CD4-positive, alpha-beta T cell (primary cell): Measurements from ENCODE around the gene SLC35F1. TPM values are rescaled to one million over a fixed set of nuclear protein-coding genes. Genes with fewer than 3 reads are reported as not detected.

Experiments used
- ATAC-seq: fragments of 200-7000 bp; cut with Tn5 transposase; one replicate; pipeline ENCODE4 v1.10.0; 2022; ENCODE audit warnings: mild to moderate bottlenecking; ENCODE audit not compliant: poor library complexity
- CTCF ChIA-PET: fragments of 350-600 bp; sonication (Branson Sonifier 250); formaldehyde crosslinking; loops from one replicate; lab custom pipeline; 2021; ENCODE audit warnings: antibody characterized with exemption, inconsistent platforms; lab: Charles Lee
- POLR2A ChIA-PET: fragments of 350-600 bp; sonication (Branson Sonifier 250); formaldehyde crosslinking; loops from one replicate; lab custom pipeline; 2021; ENCODE audit warnings: antibody characterized with exemption, inconsistent platforms; lab: Charles Lee
- DNase-seq, 14 experiments: peaks; one replicate each; pipeline ENCODE4 v3.0.0-alpha.2; 2013 to 2020; ENCODE audit warnings: mixed read lengths in 2 of 14
- H3K27ac ChIP-seq, 2 donors: one replicate each; pipeline versions ENCODE4 v1.5.1 to v1.7.0; 2013; ENCODE audit warnings: low read length in 2 of 2, low read depth in 1 of 2, mild to moderate bottlenecking in 1 of 2
- H3K27me3 ChIP-seq, 2 experiments: 1 replicate in 1 of 2; 2 replicates in 1 of 2; pipeline versions ENCODE4 v1.6.1 to v1.7.0; 2013; ENCODE audit warnings: low read length in 2 of 2, control low read depth in 1 of 2, mild to moderate bottlenecking in 1 of 2, moderate library complexity in 1 of 2; ENCODE audit not compliant: insufficient read depth in 2 of 2, control insufficient read depth in 1 of 2
- H3K36me3 ChIP-seq: one replicate; pipeline ENCODE4 v1.6.1; 2013; ENCODE audit warnings: low read length, control low read depth; ENCODE audit not compliant: insufficient read depth
- H3K4me1 ChIP-seq: one replicate; pipeline ENCODE4 v1.6.1; 2013; ENCODE audit warnings: low read length, control low read depth; ENCODE audit not compliant: insufficient read depth
- H3K4me3 ChIP-seq: one replicate; pipeline ENCODE4 v1.5.1; 2013; ENCODE audit warnings: mild to moderate bottlenecking, low read length, moderate library complexity
- H3K9me3 ChIP-seq, 2 experiments: 1 replicate in 1 of 2; 2 replicates in 1 of 2; pipeline versions ENCODE4 v1.6.1 to v1.7.0; 2013; ENCODE audit warnings: low read length in 2 of 2, mild to moderate bottlenecking in 2 of 2, control low read depth in 1 of 2, moderate library complexity in 1 of 2; ENCODE audit not compliant: control insufficient read depth in 1 of 2, insufficient read depth in 1 of 2
- H3K27ac Mint-ChIP-seq: one replicate; pipeline ENCODE4 v1.8.0; 2020; ENCODE audit warnings: mixed read lengths
- H3K27me3 Mint-ChIP-seq: one replicate; pipeline ENCODE4 v1.8.0; 2021; ENCODE audit warnings: mixed read lengths
- H3K36me3 Mint-ChIP-seq: one replicate; pipeline ENCODE4 v1.8.0; 2021; ENCODE audit warnings: low read depth, mixed read lengths
- H3K4me1 Mint-ChIP-seq: one replicate; pipeline ENCODE4 v1.8.0; 2021; ENCODE audit warnings: low read depth, mixed read lengths
- H3K4me3 Mint-ChIP-seq: one replicate; pipeline ENCODE4 v1.8.0; 2020; ENCODE audit warnings: mild to moderate bottlenecking, mixed read lengths
- H3K9me3 Mint-ChIP-seq: one replicate; pipeline ENCODE4 v1.8.0; 2020; ENCODE audit warnings: mixed read lengths
- intact Hi-C, 2 experiments: fragments of 100-400 bp; cut with DNase I in 1 of 2; cut with micrococcal nuclease in 1 of 2; formaldehyde crosslinking; loops; one replicate each; pipeline versions ENCODE4 v1.15.1 to v1.9.0; 2023 to 2025; cut with DNase I, micrococcal nuclease
- total RNA-seq, 174 experiments: library from RNA in 2 of 174; stranded (reverse) in 2 of 174; gene quantifications; one replicate each; pipeline ENCODE4 v1.2.3 and lab custom pipeline; 2021 to 2026
- TF ChIP-seq, protein P1 (sequence below): fragments of 200-600 bp; IDR thresholded peaks from one replicate; pipeline ENCODE4 v1.8.0; 2022; ENCODE audit warnings: antibody characterized with exemption, mild to moderate bottlenecking

SLC35F1 gene
- total RNA-seq, 2 experiments from 2014 or later, result not detected

DNA sequence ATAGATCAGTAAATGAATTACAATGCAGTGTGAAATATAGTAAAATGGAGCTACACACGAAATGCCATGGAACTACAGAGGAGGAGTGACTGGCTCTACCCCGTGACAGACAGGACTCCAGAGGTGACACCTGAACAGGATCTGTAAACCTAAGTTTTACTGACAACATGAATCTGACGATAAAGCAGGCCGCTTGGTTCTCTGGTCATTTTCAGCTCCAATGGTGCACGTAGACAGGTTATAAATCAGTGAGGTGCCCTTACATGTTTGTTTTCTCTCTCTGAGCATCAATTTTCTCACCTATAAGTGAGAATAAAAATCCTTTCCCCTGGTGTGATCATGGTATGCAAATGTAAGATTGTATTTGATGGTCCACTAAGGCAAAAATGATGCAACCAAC lies 339.3 kb downstream of the SLC35F1 start:
- no peak overlapping the region for H3K4me3 Mint-ChIP-seq
- no peak for DNase-seq
- H3K27ac Mint-ChIP-seq, result no peak overlapping the region
- POLR2A ChIA-PET, result no interaction called here
- Histone ChIP-seq H3K27me3 (peaks cover 3 to 4% of the 10 kb centered on the region in 2 experiments), H3K9me3 (no peaks in the 10 kb centered on the region), H3K4me1 (no peaks in the 10 kb centered on the region), H3K36me3 (no peaks in the 10 kb centered on the region), H3K27ac (no peak overlapping the region), H3K4me3 (no peak overlapping the region)
- intact Hi-C loops, result no loop called here
- H3K4me1 Mint-ChIP-seq, result no peaks in the 10 kb centered on the region
- no peak for ATAC-seq
- no peaks in the 10 kb centered on the region for H3K36me3 Mint-ChIP-seq
- CTCF ChIA-PET, result interaction anchor here (0.9 kb wide), 1 partner anchor 10 kb away, joined by 3 read pairs; no protein-coding TSS in a partner anchor
- TF ChIP-seq, protein P1, sequence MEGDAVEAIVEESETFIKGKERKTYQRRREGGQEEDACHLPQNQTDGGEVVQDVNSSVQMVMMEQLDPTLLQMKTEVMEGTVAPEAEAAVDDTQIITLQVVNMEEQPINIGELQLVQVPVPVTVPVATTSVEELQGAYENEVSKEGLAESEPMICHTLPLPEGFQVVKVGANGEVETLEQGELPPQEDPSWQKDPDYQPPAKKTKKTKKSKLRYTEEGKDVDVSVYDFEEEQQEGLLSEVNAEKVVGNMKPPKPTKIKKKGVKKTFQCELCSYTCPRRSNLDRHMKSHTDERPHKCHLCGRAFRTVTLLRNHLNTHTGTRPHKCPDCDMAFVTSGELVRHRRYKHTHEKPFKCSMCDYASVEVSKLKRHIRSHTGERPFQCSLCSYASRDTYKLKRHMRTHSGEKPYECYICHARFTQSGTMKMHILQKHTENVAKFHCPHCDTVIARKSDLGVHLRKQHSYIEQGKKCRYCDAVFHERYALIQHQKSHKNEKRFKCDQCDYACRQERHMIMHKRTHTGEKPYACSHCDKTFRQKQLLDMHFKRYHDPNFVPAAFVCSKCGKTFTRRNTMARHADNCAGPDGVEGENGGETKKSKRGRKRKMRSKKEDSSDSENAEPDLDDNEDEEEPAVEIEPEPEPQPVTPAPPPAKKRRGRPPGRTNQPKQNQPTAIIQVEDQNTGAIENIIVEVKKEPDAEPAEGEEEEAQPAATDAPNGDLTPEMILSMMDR, result no peak
- H3K27me3 Mint-ChIP-seq, result peaks cover 72% of the 10 kb centered on the region
- no peaks in the 10 kb centered on the region for H3K9me3 Mint-ChIP-seq

GRCh38 chr6:118248171-118248570 lies 341.1 kb downstream of the SLC35F1 start:
- H3K27me3 ChIP-seq, result peaks cover 3 to 4% of the 10 kb centered on the region in 2 experiments

DNA sequence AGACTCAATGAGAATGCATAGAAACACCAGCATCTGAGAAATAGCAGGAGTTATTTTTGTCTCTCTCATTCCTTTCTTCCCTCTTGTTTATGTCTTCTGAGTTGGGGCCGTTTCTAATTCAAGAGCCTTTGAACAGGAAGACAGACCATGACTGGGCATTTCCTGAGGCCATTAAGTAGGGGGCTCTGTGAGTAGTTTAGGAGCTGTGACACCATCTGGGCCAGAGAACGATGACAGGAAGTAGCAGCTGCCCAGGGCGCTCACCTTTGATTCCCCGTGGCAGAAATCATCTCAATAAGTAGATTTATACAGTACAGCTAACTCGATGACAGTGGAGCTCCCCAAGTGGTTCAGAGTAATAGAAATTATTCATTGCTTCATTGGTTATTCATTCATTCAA lies 342.6 kb downstream of the SLC35F1 start:
- CTCF ChIA-PET, result no interaction called here
- H3K27me3 ChIP-seq, result peaks cover 3 to 4% of the 10 kb centered on the region in 2 experiments
- TF ChIP-seq, protein P1, result no peak
- no peak overlapping the region for H3K27ac ChIP-seq
- Mint-ChIP-seq H3K4me1 (no peaks in the 10 kb centered on the region), H3K27me3 (peaks cover 45% of the 10 kb centered on the region), H3K9me3 (no peaks in the 10 kb centered on the region), H3K36me3 (no peaks in the 10 kb centered on the region), H3K27ac (no peak overlapping the region), H3K4me3 (no peak overlapping the region)
- H3K4me3 ChIP-seq, result no peak overlapping the region
- ATAC-seq, result no peak
- H3K36me3 ChIP-seq, result no peaks in the 10 kb centered on the region
- no peak for DNase-seq
- POLR2A ChIA-PET, result no interaction called here
- H3K4me1 ChIP-seq, result no peaks in the 10 kb centered on the region
- intact Hi-C loops, result no loop called here
- no peaks in the 10 kb centered on the region for H3K9me3 ChIP-seq

More at GRCh38 chr6:118248171-118248570, 341.1 kb downstream of the SLC35F1 start:
- Histone ChIP-seq H3K9me3 (no peaks in the 10 kb centered on the region), H3K4me1 (no peaks in the 10 kb centered on the region), H3K27ac (no peak overlapping the region), H3K36me3 (no peaks in the 10 kb centered on the region), H3K4me3 (no peak overlapping the region)
- intact Hi-C loops, result no loop called here
- H3K4me3 Mint-ChIP-seq, result no peak overlapping the region
- TF ChIP-seq, protein P1, result no peak
- H3K9me3 Mint-ChIP-seq, result no peaks in the 10 kb centered on the region
- ATAC-seq (no peak), DNase-seq (no peak)
- peaks cover 60% of the 10 kb centered on the region for H3K27me3 Mint-ChIP-seq
- no peaks in the 10 kb centered on the region for H3K36me3 Mint-ChIP-seq
- CTCF ChIA-PET, result no interaction called here
- POLR2A ChIA-PET, result interaction anchor here (0.6 kb wide), 1 partner anchor 765 kb away, joined by 3 read pairs; no protein-coding TSS in a partner anchor
- no peak overlapping the region for H3K27ac Mint-ChIP-seq
- H3K4me1 Mint-ChIP-seq, result no peaks in the 10 kb centered on the region
